K562 (cell line): ENCODE measurements around the gene CCDC87. TPM values are rescaled to one million over a fixed set of nuclear protein-coding genes. Genes with fewer than 3 reads are reported as not detected.
A peak's percentile ranks its signal among the peaks of the same experiment; 100 is the strongest.

Source experiments
- ARID1B ChIP-seq: fragments of 450-650 bp; IDR thresholded peaks from 2 replicates; pipeline ENCODE4 v1.6.1; 2016; ENCODE audit warnings: antibody characterized with exemption, mild to moderate bottlenecking, inconsistent platforms
- COPS2 ChIP-seq: fragments of 450-650 bp; conservative IDR thresholded peaks from 2 replicates; pipeline ENCODE4 v1.6.1; 2016; ENCODE audit warnings: mild to moderate bottlenecking, moderate library complexity
- DPF2 ChIP-seq: fragments of 450-650 bp; IDR thresholded peaks from 2 replicates; pipeline ENCODE4 v1.6.1; 2016
- FOSL1 ChIP-seq: fragments of 200-800 bp; sonication (Bioruptor generic); conservative IDR thresholded peaks from 2 replicates; pipeline ENCODE4 v1.6.1; 2016; ENCODE audit warnings: missing genetic modification characterization, missing compliant biosample characterization
- FUS ChIP-seq: fragments of 200-400 bp; formaldehyde crosslinking; optimal IDR thresholded peaks from 2 replicates; pipeline ENCODE3; 2017; ENCODE audit warnings: low read depth, low read length
- PHF20 ChIP-seq: fragments of 450-650 bp; IDR thresholded peaks from 2 replicates; pipeline ENCODE4 v1.6.1; 2018; ENCODE audit not compliant: partially characterized antibody
- REST ChIP-seq, 2 experiments: fragments of 450-650 bp; formaldehyde crosslinking in 1 of 2; IDR thresholded peaks; 2 replicates each; pipeline versions ENCODE4 v1.4.0 to v1.6.1; 2014 to 2020; ENCODE audit warnings: mild to moderate bottlenecking in 2 of 2, borderline replicate concordance in 1 of 2, low read depth in 1 of 2
- SAFB2 ChIP-seq: fragments of 200-400 bp; formaldehyde crosslinking; IDR thresholded peaks from 2 replicates; pipeline ENCODE4 v1.6.1; 2018; ENCODE audit warnings: borderline replicate concordance, low read length, low read depth, moderate library complexity; ENCODE audit not compliant: severe bottlenecking
- STAG1 ChIP-seq: sonication (generic); formaldehyde crosslinking; IDR thresholded peaks from 2 replicates; pipeline ENCODE4 v1.5.0; 2020; ENCODE audit warnings: missing genetic modification reagents, borderline replicate concordance
- TCFL5 ChIP-seq: fragments of 250-450 bp; sonication (Bioruptor Pico); conservative IDR thresholded peaks from 2 replicates; pipeline ENCODE4 v1.6.1; 2021; ENCODE audit warnings: mild to moderate bottlenecking, moderate library complexity, matching md5 sums
- TRIM25 ChIP-seq: fragments of 450-650 bp; IDR thresholded peaks from 2 replicates; pipeline ENCODE4 v1.7.0; 2016; ENCODE audit warnings: borderline replicate concordance
- WHSC1 ChIP-seq: IDR thresholded peaks from one replicate; pipeline ENCODE4 v1.6.1; 2012; ENCODE audit warnings: low read length, control low read depth, inconsistent platforms
- ZFP30 ChIP-seq: fragments of 250-450 bp; sonication (Bioruptor Pico); IDR thresholded peaks from 2 replicates; pipeline ENCODE4 v1.8.0; 2022; ENCODE audit warnings: moderate library complexity, mild to moderate bottlenecking, inconsistent platforms, borderline replicate concordance
- ZNF277 ChIP-seq: fragments of 250-450 bp; sonication (Bioruptor Pico); IDR thresholded peaks from 2 replicates; pipeline ENCODE4 v1.8.0; 2022; ENCODE audit warnings: inconsistent platforms, mild to moderate bottlenecking, moderate library complexity, borderline replicate concordance
- ZNF311 ChIP-seq: fragments of 250-450 bp; sonication (Bioruptor Pico); IDR thresholded peaks from 2 replicates; pipeline ENCODE4 v1.4.0; 2020; ENCODE audit warnings: mild to moderate bottlenecking, moderate library complexity
- polyA plus RNA-seq, 8 experiments: library from polyadenylated mRNA; depleted of rRNA in 4 of 8; stranded (reverse) in 5 of 8; unstranded in 3 of 8; fragments of >200 nt; fragmentation: Nextera tagmentation in 2 of 8; fragmentation: Illumina TruSeq in 1 of 8; extraction: Ambion mirVana in 2 of 8; extraction: Trizol in 1 of 8; gene quantifications; 2 replicates each; pipeline versions ENCODE4 v1.2.1 to v1.2.3, GENCODE V29; 2011 to 2014; ENCODE audit warnings: inconsistent platforms in 1 of 8, missing spikeins in 1 of 8
- total RNA-seq, 7 experiments: library from RNA; depleted of rRNA in 6 of 7; stranded (reverse); fragments of >200 nt in 6 of 7; fragmentation: Illumina TruSeq in 2 of 7; extraction: Trizol in 2 of 7; gene quantifications; 2 replicates each; pipeline versions ENCODE4 v1.2.1 to v1.2.3, GENCODE V29; 2011 to 2021; ENCODE audit warnings: low replicate concordance in 1 of 7

The CCDC87 gene
- total and polyA plus RNA-seq, 9 of the 15 experiments (the other 6 are each of a cell fraction or from before 2014, with no cell fraction given): 0.03 to 0.44 (median 0.15) TPM; not detected in 1

- TF ChIP-seq REST (IDR thresholded peaks at IDR 0.05; ENCODE audit: borderline replicate concordance): no peak
- TF ChIP-seq REST (CRISPR knock-in tag; IDR thresholded peaks at IDR 0.05; ENCODE audit: low read depth): no peak
- no peak for TF ChIP-seq COPS2
- TF ChIP-seq SAFB2: no peak
- TF ChIP-seq ZNF277 (CRISPR knock-in tag): no peak
- TF ChIP-seq STAG1 (CRISPR knock-in tag): 0 out of 2 replicates have a peak, but pooled peaks have one; percentile 25
- TF ChIP-seq WHSC1: no peak
- no peak for TF ChIP-seq ZNF311 (CRISPR knock-in tag)
- peak; percentile 56 for TF ChIP-seq PHF20
- TF ChIP-seq ZFP30 (CRISPR knock-in tag): no peak
- TF ChIP-seq FOSL1: no peak
- TF ChIP-seq TRIM25: no peak
- no peak for TF ChIP-seq ARID1B
- no peak for TF ChIP-seq FUS
- no peak for TF ChIP-seq TCFL5 (CRISPR knock-in tag)
- no peak for TF ChIP-seq DPF2
Measured at GRCh38 chr11:66559142-66559865, 33.6 kb downstream of the CCDC87 start (continued).
